ENCODE results near the gene TMCC2. TPM values are rescaled to one million over a fixed set of nuclear protein-coding genes. Genes with fewer than 3 reads are reported as not detected.

TMCC2 gene
- total and polyA plus RNA-seq, 2 of the 4 experiments (the other 2 are of a cell fraction), result 2.0 to 4.2 TPM

DNA sequence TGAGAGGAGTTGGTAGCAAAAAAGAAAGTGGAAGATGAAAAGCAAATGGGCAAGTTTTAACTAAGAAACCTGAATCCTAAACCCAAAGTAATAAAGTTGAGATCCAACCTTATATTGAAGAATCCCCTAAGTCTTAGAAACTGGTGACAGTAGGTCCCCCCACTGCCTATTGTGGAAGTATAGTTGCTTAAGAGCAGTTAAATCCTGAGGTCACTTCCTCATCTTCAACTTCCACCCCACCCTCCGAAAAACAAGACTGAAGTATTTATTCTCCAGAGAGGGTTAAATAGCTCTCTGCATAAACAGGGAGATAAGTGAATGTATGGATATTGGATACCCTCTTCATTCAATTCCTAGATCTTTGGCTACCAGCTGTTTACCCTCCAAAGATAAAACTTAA lies 13.0 kb upstream of the TMCC2 start:
- DNase-seq, result no peak
- no peak overlapping the region for H2AFZ ChIP-seq (replicated peaks; ENCODE audit: low read length, poor library complexity)

More for the DNA sequence above, 13.0 kb upstream of the TMCC2 start:
- ATAC-seq (ENCODE audit: low read depth), result no peak
- Histone ChIP-seq H4K8ac (ENCODE audit: low read depth in 2 of 2, low read length in 2 of 2) (no peak overlapping the region), H3K4ac (ENCODE audit: low read depth, low read length) (no peak overlapping the region), H3K4me3 (ENCODE audit: insufficient read depth, low read depth, low read length) (no peak overlapping the region), H3K27ac (ENCODE audit: insufficient read depth, low read length) (no peak overlapping the region), H2BK15ac (ENCODE audit: low read depth, low read length) (no peak overlapping the region), H2AK5ac (ENCODE audit: low read depth, low read length) (no peak overlapping the region), H3K4me2 (ENCODE audit: low read depth, low read length) (no peak overlapping the region; the same call in 1 of the 2 replicates), H2BK20ac (ENCODE audit: low read depth, low read length) (no peak overlapping the region), H4K20me1 (ENCODE audit: insufficient read depth, low read length) (no peaks in the 10 kb centered on the region), H3K9ac (ENCODE audit: low read depth, low read length) (no peak overlapping the region), H2AK9ac (replicated peaks; ENCODE audit: low read depth, low read length, poor library complexity) (no peak overlapping the region), H2BK5ac (ENCODE audit: low read depth, low read length, poor library complexity, severe bottlenecking) (no peak overlapping the region), H3K27me3 (ENCODE audit: control insufficient read depth, insufficient read depth, low read length) (peaks cover 2% of the 10 kb centered on the region; the same call in 1 of the 2 replicates), H3K9me1 (ENCODE audit: insufficient read depth, low read length) (peaks cover 7% of the 10 kb centered on the region), H3K36me3 (ENCODE audit: control insufficient read depth, insufficient read depth, low read length) (no peaks in the 10 kb centered on the region), H3K56ac (ENCODE audit: extremely low read depth, insufficient read depth, low read length) (no peak overlapping the region), H4K5ac (ENCODE audit: low read depth, low read length) (no peak overlapping the region), H3K4me1 (ENCODE audit: control insufficient read depth, insufficient read depth, low read length) (no peaks in the 10 kb centered on the region), H4K91ac (ENCODE audit: insufficient read depth, low read depth, low read length) (no peak overlapping the region), H3K18ac (ENCODE audit: low read depth, low read length) (no peak overlapping the region), H2BK120ac (ENCODE audit: low read depth, low read length) (no peak overlapping the region), H3K23ac (ENCODE audit: low read depth, low read length) (no peak overlapping the region), H3K9me3 (ENCODE audit: control insufficient read depth, insufficient read depth, low read length) (no peaks in the 10 kb centered on the region), H3K14ac (replicated peaks; ENCODE audit: low read depth, low read length) (no peak overlapping the region), H3K79me1 (ENCODE audit: low read depth in 1 of 2, low read length in 2 of 2) (peaks cover 6% of the 10 kb centered on the region in 2 experiments; a peak in 3 of 4 replicates)
- intact Hi-C loops (cut with micrococcal nuclease) (loop anchor here (5.0 kb wide), 2 partner anchors 33 to 72 kb away; no protein-coding TSS in a partner anchor), dilution Hi-C loops (cut with HindIII; ENCODE audit: low sequenced_read_pairs, unreplicated experiment) (no loop called here), in situ Hi-C loops (cut with MboI; ENCODE audit: low sequenced_read_pairs) (no loop called here)
- no CpG with 5 or more reads among the region's 1 CpG for WGBS, 2 experiments (ENCODE audit: extremely low coverage in 2 of 2, insufficient read length in 1 of 2)
- BruUV-seq (replicated peaks), result no TSS peak
- TF ChIP-seq, protein P1, sequence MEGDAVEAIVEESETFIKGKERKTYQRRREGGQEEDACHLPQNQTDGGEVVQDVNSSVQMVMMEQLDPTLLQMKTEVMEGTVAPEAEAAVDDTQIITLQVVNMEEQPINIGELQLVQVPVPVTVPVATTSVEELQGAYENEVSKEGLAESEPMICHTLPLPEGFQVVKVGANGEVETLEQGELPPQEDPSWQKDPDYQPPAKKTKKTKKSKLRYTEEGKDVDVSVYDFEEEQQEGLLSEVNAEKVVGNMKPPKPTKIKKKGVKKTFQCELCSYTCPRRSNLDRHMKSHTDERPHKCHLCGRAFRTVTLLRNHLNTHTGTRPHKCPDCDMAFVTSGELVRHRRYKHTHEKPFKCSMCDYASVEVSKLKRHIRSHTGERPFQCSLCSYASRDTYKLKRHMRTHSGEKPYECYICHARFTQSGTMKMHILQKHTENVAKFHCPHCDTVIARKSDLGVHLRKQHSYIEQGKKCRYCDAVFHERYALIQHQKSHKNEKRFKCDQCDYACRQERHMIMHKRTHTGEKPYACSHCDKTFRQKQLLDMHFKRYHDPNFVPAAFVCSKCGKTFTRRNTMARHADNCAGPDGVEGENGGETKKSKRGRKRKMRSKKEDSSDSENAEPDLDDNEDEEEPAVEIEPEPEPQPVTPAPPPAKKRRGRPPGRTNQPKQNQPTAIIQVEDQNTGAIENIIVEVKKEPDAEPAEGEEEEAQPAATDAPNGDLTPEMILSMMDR (conservative IDR thresholded peaks at IDR 0.05; ENCODE audit: low read depth, low read length), result no peak
- TF ChIP-seq CHD1 (IDR thresholded peaks at IDR 0.05; ENCODE audit: low read depth, low read length) (no peak), MAZ (IDR thresholded peaks at IDR 0.05; ENCODE audit: borderline replicate concordance, low read depth, low read length) (no peak), FOS (IDR thresholded peaks at IDR 0.05; ENCODE audit: low read depth, low read length) (no peak), RAD21 (IDR thresholded peaks at IDR 0.05; ENCODE audit: low read length) (no peak)
- POLR2A ChIA-PET (ENCODE audit: unreplicated experiment), result no interaction called here
- CTCF ChIA-PET, result no interaction called here
